22Rv1 (cell line): Measurements from ENCODE around the gene RABGAP1L.

Experiments
- ZFX ChIP-seq: fragments of 450-650 bp; IDR thresholded peaks from 2 replicates; pipeline ENCODE4 v1.6.1; 2017; ENCODE audit warnings: antibody characterized with exemption, borderline replicate concordance
- TF ChIP-seq, protein P1 (sequence below): fragments of 450-650 bp; IDR thresholded peaks from 2 replicates; pipeline ENCODE4 v1.5.1; 2017; ENCODE audit warnings: mild to moderate bottlenecking

DNA sequence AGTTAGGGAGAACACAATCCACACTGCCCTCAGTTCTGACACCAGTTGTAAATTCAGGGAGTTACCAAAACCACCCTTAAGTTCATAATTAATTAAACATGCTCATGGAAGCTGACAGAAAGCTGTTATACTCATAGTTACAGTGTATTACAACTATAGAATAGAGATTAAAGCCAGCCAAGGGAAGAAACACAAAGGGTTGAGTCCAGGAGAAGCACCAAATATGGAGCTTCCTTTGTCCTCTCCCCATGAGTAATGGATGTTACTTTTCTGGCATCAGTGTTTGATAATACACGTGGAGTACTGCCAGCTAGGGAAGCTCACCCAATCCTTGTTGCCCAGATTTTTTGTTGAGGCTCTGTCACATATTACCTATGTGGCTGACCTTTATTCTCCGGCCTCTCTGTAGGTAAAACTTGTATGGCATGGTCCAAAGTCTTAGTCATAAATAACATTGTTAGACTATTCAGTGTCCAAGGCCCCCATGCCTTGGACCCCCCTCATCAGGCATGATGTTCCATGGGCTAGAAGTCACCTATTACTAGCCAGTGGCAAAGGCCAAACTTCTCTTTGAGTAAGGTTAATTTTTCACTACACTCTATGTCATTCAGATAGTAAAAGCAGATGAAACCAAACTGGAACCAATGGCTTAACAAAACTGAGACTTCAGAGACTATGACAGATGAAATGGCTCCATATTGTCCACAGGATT is 464.2 kb downstream of the RABGAP1L start:
- TF ChIP-seq, protein P1, sequence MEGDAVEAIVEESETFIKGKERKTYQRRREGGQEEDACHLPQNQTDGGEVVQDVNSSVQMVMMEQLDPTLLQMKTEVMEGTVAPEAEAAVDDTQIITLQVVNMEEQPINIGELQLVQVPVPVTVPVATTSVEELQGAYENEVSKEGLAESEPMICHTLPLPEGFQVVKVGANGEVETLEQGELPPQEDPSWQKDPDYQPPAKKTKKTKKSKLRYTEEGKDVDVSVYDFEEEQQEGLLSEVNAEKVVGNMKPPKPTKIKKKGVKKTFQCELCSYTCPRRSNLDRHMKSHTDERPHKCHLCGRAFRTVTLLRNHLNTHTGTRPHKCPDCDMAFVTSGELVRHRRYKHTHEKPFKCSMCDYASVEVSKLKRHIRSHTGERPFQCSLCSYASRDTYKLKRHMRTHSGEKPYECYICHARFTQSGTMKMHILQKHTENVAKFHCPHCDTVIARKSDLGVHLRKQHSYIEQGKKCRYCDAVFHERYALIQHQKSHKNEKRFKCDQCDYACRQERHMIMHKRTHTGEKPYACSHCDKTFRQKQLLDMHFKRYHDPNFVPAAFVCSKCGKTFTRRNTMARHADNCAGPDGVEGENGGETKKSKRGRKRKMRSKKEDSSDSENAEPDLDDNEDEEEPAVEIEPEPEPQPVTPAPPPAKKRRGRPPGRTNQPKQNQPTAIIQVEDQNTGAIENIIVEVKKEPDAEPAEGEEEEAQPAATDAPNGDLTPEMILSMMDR = no peak
- no peak for TF ChIP-seq ZFX
